H9 (cell line): ENCODE measurements around the gene DUS4L. TPM values are rescaled to one million over a fixed set of nuclear protein-coding genes. Genes with fewer than 3 reads are reported as not detected.

Source experiments
- DNase-seq: peaks from one replicate; pipeline ENCODE4 v3.0.0-alpha.2; 2017
- H2AFZ ChIP-seq: one replicate; pipeline ENCODE4 v1.6.1; 2013; ENCODE audit warnings: mild to moderate bottlenecking, low read length, control low read depth, moderate library complexity
- H2AK5ac ChIP-seq: 2 replicates; pipeline ENCODE4 v1.6.1; 2013; ENCODE audit warnings: low read length, control low read depth, mixed read lengths; ENCODE audit not compliant: insufficient read length
- H2BK120ac ChIP-seq: one replicate; pipeline ENCODE4 v1.6.1; 2013; ENCODE audit warnings: low read depth, mild to moderate bottlenecking, low read length, control low read depth, inconsistent platforms; ENCODE audit not compliant: poor library complexity, severe bottlenecking
- H2BK12ac ChIP-seq: 2 replicates; pipeline ENCODE4 v1.6.1; 2013; ENCODE audit warnings: low read length, control low read depth, mixed read lengths, low read depth; ENCODE audit not compliant: insufficient read length
- H2BK15ac ChIP-seq: 2 replicates; pipeline ENCODE4 v1.6.1; 2013; ENCODE audit warnings: low read depth, low read length, control low read depth
- H2BK20ac ChIP-seq: one replicate; pipeline ENCODE4 v1.6.1; 2013; ENCODE audit warnings: low read depth, mild to moderate bottlenecking, low read length, control low read depth, inconsistent platforms; ENCODE audit not compliant: poor library complexity, severe bottlenecking
- H2BK5ac ChIP-seq: 2 replicates; pipeline ENCODE4 v1.6.1; 2013; ENCODE audit warnings: low read length, control low read depth, mixed read lengths; ENCODE audit not compliant: insufficient read length
- H3K14ac ChIP-seq: 2 replicates; pipeline ENCODE4 v1.6.1; 2013; ENCODE audit warnings: low read length, control low read depth; ENCODE audit not compliant: insufficient read depth
- H3K18ac ChIP-seq: 2 replicates; pipeline ENCODE4 v1.6.1; 2013; ENCODE audit warnings: low read depth, mild to moderate bottlenecking, mixed read lengths, low read length, control low read depth; ENCODE audit not compliant: insufficient read length
- H3K23ac ChIP-seq: 2 replicates; pipeline ENCODE4 v1.6.1; 2013; ENCODE audit warnings: low read length, control low read depth, mixed read lengths, low read depth; ENCODE audit not compliant: insufficient read length
- H3K23me2 ChIP-seq: 2 replicates; pipeline ENCODE4 v1.6.1; 2013; ENCODE audit warnings: low read depth, mild to moderate bottlenecking, mixed read lengths, low read length, control low read depth; ENCODE audit not compliant: insufficient read length, poor library complexity, severe bottlenecking
- H3K27ac ChIP-seq: 2 replicates; pipeline ENCODE4 v1.5.1; 2013; ENCODE audit warnings: low read length, control low read depth, mixed read lengths, low read depth; ENCODE audit not compliant: insufficient read length
- H3K27me3 ChIP-seq: 2 replicates; pipeline ENCODE4 v1.6.1; 2013; ENCODE audit warnings: low read length, control low read depth, inconsistent platforms; ENCODE audit not compliant: insufficient read depth
- H3K4ac ChIP-seq: 2 replicates; pipeline ENCODE4 v1.6.1; 2013; ENCODE audit warnings: low read depth, mild to moderate bottlenecking, control low read depth, inconsistent platforms, low read length, moderate library complexity
- H3K4me1 ChIP-seq: 2 replicates; pipeline ENCODE4 v1.6.1; 2013; ENCODE audit warnings: low read length, control low read depth, inconsistent platforms; ENCODE audit not compliant: insufficient read depth
- H3K4me2 ChIP-seq: 2 replicates; pipeline ENCODE4 v1.6.1; 2013; ENCODE audit warnings: low read length, control low read depth, mixed read lengths; ENCODE audit not compliant: insufficient read length, insufficient read depth
- H3K56ac ChIP-seq: 2 replicates; pipeline ENCODE4 v1.6.1; 2013; ENCODE audit warnings: low read depth, mild to moderate bottlenecking, mixed read lengths, low read length, control low read depth; ENCODE audit not compliant: insufficient read length
- H3K79me1 ChIP-seq: 2 replicates; pipeline ENCODE4 v1.6.1; 2013; ENCODE audit warnings: low read depth, mild to moderate bottlenecking, moderate library complexity, low read length, control low read depth, inconsistent platforms; ENCODE audit not compliant: insufficient read depth, poor library complexity, severe bottlenecking
- H3K79me2 ChIP-seq: 2 replicates; pipeline ENCODE4 v1.6.1; 2013; ENCODE audit warnings: low read length, control low read depth, inconsistent platforms; ENCODE audit not compliant: insufficient read depth
- H3K9ac ChIP-seq: 2 replicates; pipeline ENCODE4 v1.6.1; 2013; ENCODE audit warnings: low read length, control low read depth, mixed read lengths; ENCODE audit not compliant: insufficient read length; ENCODE audit errors: extremely low read depth
- H3K9me3 ChIP-seq: one replicate; pipeline ENCODE4 v1.6.1; 2013; ENCODE audit warnings: low read depth, low read length, inconsistent platforms; ENCODE audit not compliant: control insufficient read depth
- H3T11ph ChIP-seq: one replicate; pipeline ENCODE4 v1.6.1; 2013; ENCODE audit warnings: mild to moderate bottlenecking, low read length, control low read depth, inconsistent platforms
- H4K20me1 ChIP-seq: one replicate; pipeline ENCODE4 v1.6.1; 2013; ENCODE audit not compliant: control insufficient read depth, insufficient read length, insufficient read depth
- H4K5ac ChIP-seq: 2 replicates; pipeline ENCODE4 v1.6.1; 2013; ENCODE audit warnings: low read depth, mild to moderate bottlenecking, mixed read lengths, low read length, control low read depth; ENCODE audit not compliant: insufficient read length
- H4K8ac ChIP-seq: replicated peaks from 2 replicates; pipeline ENCODE4 v1.6.1; 2013; ENCODE audit warnings: low read length, control low read depth, mixed read lengths, low read depth; ENCODE audit not compliant: insufficient read length
- H4K91ac ChIP-seq: 2 replicates; pipeline ENCODE4 v1.6.1; 2013; ENCODE audit warnings: low read depth, mild to moderate bottlenecking, moderate library complexity, mixed read lengths, low read length, control low read depth; ENCODE audit not compliant: insufficient read length
- H3K27ac Mint-ChIP-seq, 3 experiments: 2 replicates in 2 of 3; 3 replicates in 1 of 3; pipeline ENCODE4 v1.8.0; 2020 to 2021; ENCODE audit warnings: mixed read lengths in 3 of 3, mild to moderate bottlenecking in 1 of 3, moderate library complexity in 1 of 3
- H3K27me3 Mint-ChIP-seq: 2 replicates; pipeline ENCODE4 v1.8.0; 2021; ENCODE audit warnings: low read depth, mild to moderate bottlenecking, moderate library complexity, mixed read lengths
- H3K36me3 Mint-ChIP-seq, 3 experiments: 2 replicates in 2 of 3; 3 replicates in 1 of 3; pipeline ENCODE4 v1.8.0; 2020 to 2021; ENCODE audit warnings: low read depth in 3 of 3, mixed read lengths in 3 of 3; ENCODE audit not compliant: insufficient read depth in 1 of 3
- H3K4me1 Mint-ChIP-seq, 2 experiments: 2 replicates each; pipeline ENCODE4 v1.8.0; 2020; ENCODE audit warnings: mixed read lengths in 2 of 2
- H3K4me3 Mint-ChIP-seq, 2 experiments: 2 replicates in 1 of 2; 3 replicates in 1 of 2; pipeline ENCODE4 v1.8.0; 2020 to 2021; ENCODE audit warnings: mild to moderate bottlenecking in 2 of 2, mixed read lengths in 2 of 2, moderate library complexity in 1 of 2
- H3K9me3 Mint-ChIP-seq, 2 experiments: 2 replicates in 1 of 2; 3 replicates in 1 of 2; pipeline ENCODE4 v1.8.0; 2020; ENCODE audit warnings: mild to moderate bottlenecking in 2 of 2, mixed read lengths in 2 of 2, moderate library complexity in 1 of 2
- CTCF ChIP-seq: fragments of 200-600 bp; sonication (generic); conservative IDR thresholded peaks from 3 replicates; pipeline ENCODE4 v1.8.0; 2021; ENCODE audit warnings: antibody characterized with exemption, mild to moderate bottlenecking
- WGBS: extraction: QIAGEN DNeasy Blood & Tissue Kit; methylation state at CpG from one replicate; pipeline ENCODE4 v1.1.7; 2013; ENCODE audit warnings: missing lambda C conversion rate, low lambda C conversion rate, mixed read lengths; ENCODE audit not compliant: insufficient read length; ENCODE audit errors: extremely low coverage; 5-methylcytosine and 5-hydroxymethylcytosine counted together
- total RNA-seq: library from RNA; stranded (reverse); gene quantifications from 2 replicates; pipeline ENCODE4 v1.2.1, GENCODE V29; 2021

DUS4L gene
- total RNA-seq, 1 experiment from 2014 or later, result 10.8 TPM

DNA sequence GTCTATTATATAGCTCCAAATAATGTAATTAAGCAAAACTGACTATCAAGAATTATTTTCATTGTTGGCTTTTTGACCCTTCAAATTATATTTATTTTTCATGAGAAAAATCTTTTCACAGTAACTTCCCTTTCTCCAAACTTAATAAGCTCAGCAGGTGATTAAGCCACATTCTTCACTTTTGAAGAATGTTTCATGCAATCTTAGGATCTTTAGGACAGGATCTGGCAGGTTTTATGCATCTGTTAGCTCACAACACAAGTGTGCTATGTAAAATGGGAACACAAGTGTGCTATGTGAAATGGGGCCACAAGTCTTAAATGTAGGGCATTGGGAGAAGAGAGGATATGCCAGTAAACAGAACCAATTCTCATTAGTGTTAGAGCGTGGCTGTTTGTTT lies 42.5 kb downstream of the DUS4L start:
- no peaks in the 10 kb centered on the region for H3K27me3 Mint-ChIP-seq
- no peak overlapping the region for H2BK20ac ChIP-seq
- H3K4me3 Mint-ChIP-seq, result no peak overlapping the region
- no peaks in the 10 kb centered on the region for H3K9me3 ChIP-seq
- H3K9me3 Mint-ChIP-seq, result no peaks in the 10 kb centered on the region
- H2BK15ac ChIP-seq, result no peak overlapping the region
- H2AK5ac ChIP-seq, result no peak overlapping the region
- H3K4me1 ChIP-seq, result no peaks in the 10 kb centered on the region
- H3K27me3 ChIP-seq, result no peaks in the 10 kb centered on the region
- H3T11ph ChIP-seq, result no peak overlapping the region
- no peak overlapping the region for H2BK5ac ChIP-seq
- no peak overlapping the region for H4K91ac ChIP-seq
- H3K79me1 ChIP-seq, result no peaks in the 10 kb centered on the region
- no peaks in the 10 kb centered on the region for H3K4me1 Mint-ChIP-seq
- no peak overlapping the region for H2BK12ac ChIP-seq
- H3K27ac Mint-ChIP-seq, result no peak overlapping the region
- H3K36me3 Mint-ChIP-seq, result peaks cover 0 to 4% (median 0%) of the 10 kb centered on the region in 3 experiments; a peak in 1 of 7 replicates
- no peak overlapping the region for H3K27ac ChIP-seq
- H4K8ac ChIP-seq, result no peak overlapping the region
- H2AFZ ChIP-seq, result no peak overlapping the region
- no peak overlapping the region for H3K9ac ChIP-seq
- no peak overlapping the region for H3K23ac ChIP-seq
- no CpG with 5 or more reads among the region's 1 CpG for WGBS
- H2BK120ac ChIP-seq, result no peak overlapping the region
- no peaks in the 10 kb centered on the region for H3K79me2 ChIP-seq
- no peak overlapping the region for H3K14ac ChIP-seq
- no peak overlapping the region for H3K4ac ChIP-seq
- H4K20me1 ChIP-seq, result no peaks in the 10 kb centered on the region
- H4K5ac ChIP-seq, result no peak overlapping the region
- no peak overlapping the region for H3K4me2 ChIP-seq
- no peak overlapping the region for H3K56ac ChIP-seq
- DNase-seq, result no peak
- no peak overlapping the region for H3K18ac ChIP-seq
- no peak for TF ChIP-seq CTCF
- no peaks in the 10 kb centered on the region for H3K23me2 ChIP-seq
